Measurements from ENCODE around the gene ANKRD28. TPM values are rescaled to one million over a fixed set of nuclear protein-coding genes. Genes with fewer than 3 reads are reported as not detected.

The ANKRD28 gene
- total RNA-seq, 1 experiment from 2014 or later = 89.3 TPM

GRCh38 chr3:15781131-15781530 lies 16.6 kb downstream of the ANKRD28 start:
- ChIA-PET POLR2A (interaction anchor here (0.7 kb wide), 1 partner anchor 13 kb away, joined by 3 read pairs; no protein-coding TSS in a partner anchor), CTCF (no interaction called here)
- no TSS peak for BruUV-seq (replicated peaks)
- peak overlapping the region; percentile 81 for H3K27ac ChIP-seq (ENCODE audit: low read length)
- H3K27me3 ChIP-seq (ENCODE audit: control insufficient read depth, insufficient read depth, low read length) = no peaks in the 10 kb centered on the region
- TF ChIP-seq SIN3A (IDR thresholded peaks at IDR 0.05; ENCODE audit: borderline replicate concordance, insufficient read depth, low read depth, low read length) (no peak), TCF7L2 (IDR thresholded peaks at IDR 0.05; ENCODE audit: low read depth, low read length) (no peak), CTCF (IDR thresholded peaks at IDR 0.05) (no peak), POLR2AphosphoS5 (IDR thresholded peaks at IDR 0.05; ENCODE audit: low read depth, low read length) (no peak), REST (IDR thresholded peaks at IDR 0.05; ENCODE audit: insufficient read depth in 1 of 2, low read depth in 2 of 2, low read length in 1 of 2) (no peak)
- H3K36me3 ChIP-seq (ENCODE audit: control insufficient read depth, insufficient read depth, low read length) = peaks cover 5% of the 10 kb centered on the region; the same call in 1 of the 2 replicates
- no peak for DNase-seq (ENCODE audit: low read depth, low spot score)
- no peak overlapping the region for H3K4me3 ChIP-seq (ENCODE audit: low read depth in 2 of 2, low read length in 2 of 2)
- no peak for ATAC-seq
- peaks cover 54% of the 10 kb centered on the region for H3K4me1 ChIP-seq (ENCODE audit: control insufficient read depth, insufficient read depth, low read length)
- intact Hi-C loops (cut with micrococcal nuclease; ENCODE audit: unreplicated experiment) = no loop called here
- no peaks in the 10 kb centered on the region for H3K9me3 ChIP-seq (ENCODE audit: control insufficient read depth, insufficient read depth, low read depth, low read length)
- in situ Hi-C loops (cut with HindIII; ENCODE audit: low pct_unique_long_range_greater_than_20kb, low sequenced_read_pairs) = no loop called here

- ChIA-PET CTCF (no interaction called here), POLR2A (interaction anchor here (0.5 kb wide), 1 partner anchor 18 kb away, joined by 5 read pairs; no protein-coding TSS in a partner anchor)
- H3K4me1 ChIP-seq (ENCODE audit: control insufficient read depth, insufficient read depth, low read length) = peaks cover 59% of the 10 kb centered on the region
- H3K27ac ChIP-seq (ENCODE audit: low read length) = peak overlapping the region; percentile 69; the same call in 1 of the 2 replicates
- H3K27me3 ChIP-seq (ENCODE audit: control insufficient read depth, insufficient read depth, low read length) = no peaks in the 10 kb centered on the region
- no peak overlapping the region for H3K4me3 ChIP-seq (ENCODE audit: low read depth in 2 of 2, low read length in 2 of 2)
- peaks cover 2% of the 10 kb centered on the region; the same call in 1 of the 2 replicates for H3K36me3 ChIP-seq (ENCODE audit: control insufficient read depth, insufficient read depth, low read length)
- TF ChIP-seq SIN3A (IDR thresholded peaks at IDR 0.05; ENCODE audit: borderline replicate concordance, insufficient read depth, low read depth, low read length) = no peak
- no peak for TF ChIP-seq CTCF (IDR thresholded peaks at IDR 0.05)
- TF ChIP-seq POLR2AphosphoS5 (IDR thresholded peaks at IDR 0.05; ENCODE audit: low read depth, low read length) = no peak
- no peak for TF ChIP-seq REST (IDR thresholded peaks at IDR 0.05; ENCODE audit: insufficient read depth in 1 of 2, low read depth in 2 of 2, low read length in 1 of 2)
- no peak for TF ChIP-seq TCF7L2 (IDR thresholded peaks at IDR 0.05; ENCODE audit: low read depth, low read length)
- intact Hi-C loops (cut with micrococcal nuclease; ENCODE audit: unreplicated experiment) (no loop called here), in situ Hi-C loops (cut with HindIII; ENCODE audit: low pct_unique_long_range_greater_than_20kb, low sequenced_read_pairs) (no loop called here)
- H3K9me3 ChIP-seq (ENCODE audit: control insufficient read depth, insufficient read depth, low read depth, low read length) = no peaks in the 10 kb centered on the region
- ATAC-seq = no peak
- DNase-seq (ENCODE audit: low read depth, low spot score) = no peak
- BruUV-seq (replicated peaks) = no TSS peak
Measured at GRCh38 chr3:15779111-15779510, 18.7 kb downstream of the ANKRD28 start.
